Activated CD8-positive, alpha-beta memory T cell treated with anti-CD3 and anti-CD28 coated beads, Interleukin-2, amount 50 U/mL, for 24 hours (primary cell): ENCODE measurements around the gene SYT7.

Source experiments
- DNase-seq: peaks from one replicate; pipeline ENCODE4 v3.0.0-alpha.2; 2020; ENCODE audit errors: extremely low read depth

SYT7 gene

GRCh38 chr11:61498767-61499341 lies 82.0 kb downstream of the SYT7 start:
- no peak for DNase-seq

- DNase-seq, result no peak
These were observed 83.0 kb downstream of the SYT7 start for GRCh38 chr11:61497876-61498275.

- DNase-seq, result no peak
These were observed 83.4 kb downstream of the SYT7 start for GRCh38 chr11:61497473-61497872.

GRCh38 chr11:61496602-61497400 lies 84.1 kb downstream of the SYT7 start:
- DNase-seq, result no peak

- DNase-seq, result no peak
These were observed 84.9 kb downstream of the SYT7 start for GRCh38 chr11:61495801-61496601.

GRCh38 chr11:61494381-61494961 lies 86.4 kb downstream of the SYT7 start:
- no peak for DNase-seq

GRCh38 chr11:61491736-61492395 lies 89.0 kb downstream of the SYT7 start:
- DNase-seq, result no peak

- DNase-seq, result no peak
These were observed 90.8 kb downstream of the SYT7 start for GRCh38 chr11:61489833-61490721.

GRCh38 chr11:61488651-61489291 lies 92.1 kb downstream of the SYT7 start:
- DNase-seq, result no peak

GRCh38 chr11:61487342-61488025 lies 93.4 kb downstream of the SYT7 start:
- DNase-seq, result no peak

GRCh38 chr11:61486779-61487178 lies 94.1 kb downstream of the SYT7 start:
- no peak for DNase-seq

GRCh38 chr11:61486011-61486620 lies 94.8 kb downstream of the SYT7 start:
- DNase-seq, result no peak

GRCh38 chr11:61485080-61485479 lies 95.8 kb downstream of the SYT7 start:
- DNase-seq, result no peak

GRCh38 chr11:61484541-61484940 lies 96.3 kb downstream of the SYT7 start:
- no peak for DNase-seq

GRCh38 chr11:61482513-61482912 lies 98.4 kb downstream of the SYT7 start:
- no peak for DNase-seq

- DNase-seq, result no peak
These were observed 99.1 kb downstream of the SYT7 start for GRCh38 chr11:61481806-61482205.

- no peak for DNase-seq
These were observed 99.9 kb downstream of the SYT7 start for GRCh38 chr11:61480994-61481335.

- no peak for DNase-seq
These were observed 100.4 kb downstream of the SYT7 start for GRCh38 chr11:61480261-61480993.
